SK-N-SH treated with all-trans-retinoic acid at 6 μM for 48 hours (cell line): ENCODE data around the gene SDC1.

Experiments
- ATAC-seq: fragments of 200-7000 bp; cut with Tn5 transposase; 3 replicates; pipeline ENCODE4 v1.9.1; 2020; ENCODE audit warnings: mild to moderate bottlenecking, moderate library complexity
- ARNTL ChIP-seq: fragments of 450-650 bp; formaldehyde crosslinking; IDR thresholded peaks from 2 replicates; pipeline ENCODE4 v1.5.0; 2020; ENCODE audit warnings: low read depth, mild to moderate bottlenecking, moderate library complexity, borderline replicate concordance
- BACH2 ChIP-seq: fragments of 250-450 bp; sonication (Bioruptor Pico); IDR thresholded peaks from 2 replicates; pipeline ENCODE4 v1.9.0; 2021; ENCODE audit warnings: mild to moderate bottlenecking, borderline replicate concordance
- CREB5 ChIP-seq: fragments of 250-450 bp; sonication (Bioruptor Pico); IDR thresholded peaks from 2 replicates; pipeline ENCODE4 v1.5.1; 2020; ENCODE audit warnings: low read depth, mild to moderate bottlenecking, moderate library complexity
- CSDC2 ChIP-seq: fragments of 250-450 bp; sonication (Bioruptor Pico); IDR thresholded peaks from 2 replicates; pipeline ENCODE4 v1.5.0; 2020; ENCODE audit warnings: mild to moderate bottlenecking, moderate library complexity
- CSRNP3 ChIP-seq: fragments of 250-450 bp; sonication (Bioruptor Pico); IDR thresholded peaks from 2 replicates; pipeline ENCODE4 v1.5.1; 2021; ENCODE audit warnings: mild to moderate bottlenecking, moderate library complexity
- ESRRG ChIP-seq: fragments of 250-450 bp; sonication (Bioruptor Pico); IDR thresholded peaks from 2 replicates; pipeline ENCODE4 v1.6.1; 2021; ENCODE audit warnings: mild to moderate bottlenecking
- GLIS3 ChIP-seq: fragments of 250-450 bp; sonication (Bioruptor Pico); IDR thresholded peaks from 2 replicates; pipeline ENCODE4 v1.5.0; 2020; ENCODE audit warnings: mild to moderate bottlenecking, moderate library complexity
- ISL1 ChIP-seq: fragments of 250-450 bp; sonication (Bioruptor Pico); IDR thresholded peaks from 2 replicates; pipeline ENCODE4 v2.1.2; 2022; ENCODE audit warnings: mild to moderate bottlenecking, moderate library complexity
- PATZ1 ChIP-seq: fragments of 250-450 bp; sonication (Bioruptor Pico); IDR thresholded peaks from 2 replicates; pipeline ENCODE4 v1.8.0; 2020; ENCODE audit warnings: mild to moderate bottlenecking, moderate library complexity, borderline replicate concordance
- POU6F1 ChIP-seq: fragments of 250-450 bp; sonication (Bioruptor Pico); IDR thresholded peaks from 2 replicates; pipeline ENCODE4 v1.8.0; 2021; ENCODE audit warnings: low read depth, mild to moderate bottlenecking, moderate library complexity, borderline replicate concordance
- RARB ChIP-seq: fragments of 250-450 bp; sonication (Bioruptor Pico); IDR thresholded peaks from 2 replicates; pipeline ENCODE4 v1.8.0; 2021; ENCODE audit warnings: mild to moderate bottlenecking, moderate library complexity
- SNAI2 ChIP-seq: fragments of 250-450 bp; sonication (Bioruptor Pico); IDR thresholded peaks from 2 replicates; pipeline ENCODE4 v1.5.0; 2020; ENCODE audit warnings: mild to moderate bottlenecking, moderate library complexity
- TCF4 ChIP-seq: fragments of 250-450 bp; sonication (Bioruptor Pico); IDR thresholded peaks from 2 replicates; pipeline ENCODE4 v1.8.0; 2021; ENCODE audit warnings: mild to moderate bottlenecking, moderate library complexity, borderline replicate concordance
- TOX ChIP-seq: fragments of 250-450 bp; sonication (Bioruptor Pico); IDR thresholded peaks from 2 replicates; pipeline ENCODE4 v1.8.0; 2021; ENCODE audit warnings: mild to moderate bottlenecking, moderate library complexity, borderline replicate concordance
- TSHZ2 ChIP-seq: fragments of 250-450 bp; sonication (Bioruptor Pico); IDR thresholded peaks from 2 replicates; pipeline ENCODE4 v1.5.0; 2020; ENCODE audit warnings: mild to moderate bottlenecking, moderate library complexity
- ZC3H10 ChIP-seq: fragments of 250-450 bp; sonication (Bioruptor Pico); IDR thresholded peaks from 2 replicates; pipeline ENCODE4 v1.5.1; 2021; ENCODE audit warnings: mild to moderate bottlenecking, moderate library complexity
- ZFP3 ChIP-seq: fragments of 250-450 bp; sonication (Bioruptor Pico); IDR thresholded peaks from 2 replicates; pipeline ENCODE4 v1.5.0; 2020; ENCODE audit warnings: mild to moderate bottlenecking, moderate library complexity
- ZFP30 ChIP-seq: fragments of 450-650 bp; formaldehyde crosslinking; IDR thresholded peaks from 2 replicates; pipeline ENCODE4 v1.5.0; 2022; ENCODE audit warnings: mild to moderate bottlenecking, moderate library complexity
- ZNF565 ChIP-seq: fragments of 450-650 bp; formaldehyde crosslinking; conservative IDR thresholded peaks from 2 replicates; pipeline ENCODE4 v1.5.0; 2020; ENCODE audit warnings: low read depth, mild to moderate bottlenecking, moderate library complexity
- ZNF70 ChIP-seq: fragments of 450-650 bp; formaldehyde crosslinking; IDR thresholded peaks from 2 replicates; pipeline ENCODE4 v1.5.0; 2020; ENCODE audit warnings: mild to moderate bottlenecking, moderate library complexity
- ZNF8 ChIP-seq: fragments of 450-650 bp; formaldehyde crosslinking; IDR thresholded peaks from 2 replicates; pipeline ENCODE4 v1.5.0; 2020; ENCODE audit warnings: mild to moderate bottlenecking, moderate library complexity

Gene SDC1

GRCh38 chr2:20198001-20198400 is 26.9 kb downstream of the SDC1 start:
- ATAC-seq = no peak
- TF ChIP-seq SNAI2 (CRISPR knock-in tag) = no peak
- no peak for TF ChIP-seq ISL1
- no peak for TF ChIP-seq ZNF8 (CRISPR knock-in tag)
- TF ChIP-seq ARNTL (CRISPR knock-in tag) = no peak
- TF ChIP-seq PATZ1 (CRISPR knock-in tag) = no peak
- no peak for TF ChIP-seq TSHZ2 (CRISPR knock-in tag)
- TF ChIP-seq ZC3H10 (CRISPR knock-in tag) = no peak
- TF ChIP-seq ESRRG = no peak
- TF ChIP-seq POU6F1 (CRISPR knock-in tag) = no peak
- no peak for TF ChIP-seq CREB5 (CRISPR knock-in tag)
- no peak for TF ChIP-seq ZNF70
- no peak for TF ChIP-seq BACH2
- TF ChIP-seq TOX = no peak
- no peak for TF ChIP-seq CSDC2
- TF ChIP-seq RARB (CRISPR knock-in tag) = no peak
- TF ChIP-seq, all 23 proteins: peak for 0

GRCh38 chr2:20197192-20197591 is 27.7 kb downstream of the SDC1 start:
- ATAC-seq = no peak
- no peak for TF ChIP-seq CREB5 (CRISPR knock-in tag)
- no peak for TF ChIP-seq ZNF8 (CRISPR knock-in tag)
- TF ChIP-seq CSRNP3 = no peak
- no peak for TF ChIP-seq ZFP30
- no peak for TF ChIP-seq RARB (CRISPR knock-in tag)
- no peak for TF ChIP-seq POU6F1 (CRISPR knock-in tag)
- no peak for TF ChIP-seq ZC3H10 (CRISPR knock-in tag)
- no peak for TF ChIP-seq ARNTL (CRISPR knock-in tag)
- TF ChIP-seq TOX = no peak
- no peak for TF ChIP-seq TSHZ2 (CRISPR knock-in tag)
- TF ChIP-seq ZNF70 = no peak
- no peak for TF ChIP-seq ZNF565 (CRISPR knock-in tag)
- no peak for TF ChIP-seq SNAI2 (CRISPR knock-in tag)
- TF ChIP-seq ESRRG = no peak
- no peak for TF ChIP-seq TCF4 (CRISPR knock-in tag)
- TF ChIP-seq GLIS3 (CRISPR knock-in tag) = no peak
- TF ChIP-seq ZFP3 = no peak
